AG09309 (cell line): ENCODE measurements around the gene CD151.

Experiments
- DNase-seq: peaks from one replicate; pipeline ENCODE4 v3.0.0-alpha.2; 2010; ENCODE audit warnings: low read depth
- H3K4me3 ChIP-seq: 2 replicates; pipeline ENCODE4 v1.5.1; 2011; ENCODE audit warnings: mild to moderate bottlenecking, low read depth, low read length, moderate library complexity; ENCODE audit not compliant: control insufficient read depth
- CTCF ChIP-seq: IDR thresholded peaks from 2 replicates; pipeline ENCODE4 v1.5.1; 2011; ENCODE audit warnings: mild to moderate bottlenecking, low read depth, low read length, inconsistent platforms; ENCODE audit not compliant: insufficient read depth, control insufficient read depth; ENCODE audit errors: missing control alignments

Gene CD151

DNA sequence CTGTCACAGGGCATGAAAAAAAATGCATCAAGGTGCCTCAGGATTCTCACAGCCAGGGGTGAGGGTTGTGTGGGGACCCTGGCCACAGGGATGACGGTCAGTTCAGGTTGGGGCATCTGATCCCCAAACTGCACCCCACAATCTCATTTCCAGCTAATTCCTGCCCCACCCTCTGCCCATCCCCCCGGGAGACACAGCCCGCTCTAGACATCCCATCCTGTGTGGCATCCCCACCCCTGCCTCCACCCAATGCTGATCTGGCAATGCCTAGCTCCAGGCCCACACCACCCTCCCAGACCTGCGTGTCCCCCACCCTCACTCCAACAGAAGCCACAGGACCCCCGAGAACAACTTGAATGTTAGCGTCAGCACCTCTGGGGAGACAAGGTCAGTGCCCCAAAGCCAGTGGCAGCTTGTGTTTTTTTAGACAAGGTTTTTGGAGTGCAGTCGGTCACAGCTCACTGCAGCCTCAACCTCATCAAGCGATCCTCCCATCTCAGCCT, 35.2 kb downstream of the CD151 start:
- no peak for DNase-seq
- TF ChIP-seq CTCF, result no peak
- no peak overlapping the region for H3K4me3 ChIP-seq

GRCh38 chr11:868394-868793, 35.6 kb downstream of the CD151 start:
- H3K4me3 ChIP-seq, result no peak overlapping the region
- no peak for DNase-seq
- no peak for TF ChIP-seq CTCF

GRCh38 chr11:868802-869201, 36.0 kb downstream of the CD151 start:
- H3K4me3 ChIP-seq, result no peak overlapping the region
- TF ChIP-seq CTCF, result no peak
- no peak for DNase-seq

GRCh38 chr11:869399-870126, 36.8 kb downstream of the CD151 start:
- TF ChIP-seq CTCF, result no peak
- no peak for DNase-seq
- H3K4me3 ChIP-seq, result no peak overlapping the region

GRCh38 chr11:870127-870413, 37.3 kb downstream of the CD151 start:
- no peak for DNase-seq
- no peak overlapping the region for H3K4me3 ChIP-seq
- peak; percentile 29 for TF ChIP-seq CTCF

GRCh38 chr11:870418-870817, 37.7 kb downstream of the CD151 start:
- no peak for TF ChIP-seq CTCF
- no peak for DNase-seq
- H3K4me3 ChIP-seq, result no peak overlapping the region

- DNase-seq, result no peak
- H3K4me3 ChIP-seq, result no peak overlapping the region
- TF ChIP-seq CTCF, result no peak
Observed at GRCh38 chr11:871472-871871, 38.7 kb downstream of the CD151 start.
